Activated CD8-positive, alpha-beta memory T cell treated with anti-CD3 and anti-CD28 coated beads for 24 hours (primary cell): Measurements from ENCODE around the gene NMBR.
"Not testable (repeated sequence)": the region's sequence is repeated elsewhere in the genome, so short reads cannot be mapped to it uniquely, and the experiment has no call there.

ENCODE experiments used
- DNase-seq: peaks from one replicate; pipeline ENCODE4 v3.0.0-alpha.2; 2020

The NMBR gene

DNA sequence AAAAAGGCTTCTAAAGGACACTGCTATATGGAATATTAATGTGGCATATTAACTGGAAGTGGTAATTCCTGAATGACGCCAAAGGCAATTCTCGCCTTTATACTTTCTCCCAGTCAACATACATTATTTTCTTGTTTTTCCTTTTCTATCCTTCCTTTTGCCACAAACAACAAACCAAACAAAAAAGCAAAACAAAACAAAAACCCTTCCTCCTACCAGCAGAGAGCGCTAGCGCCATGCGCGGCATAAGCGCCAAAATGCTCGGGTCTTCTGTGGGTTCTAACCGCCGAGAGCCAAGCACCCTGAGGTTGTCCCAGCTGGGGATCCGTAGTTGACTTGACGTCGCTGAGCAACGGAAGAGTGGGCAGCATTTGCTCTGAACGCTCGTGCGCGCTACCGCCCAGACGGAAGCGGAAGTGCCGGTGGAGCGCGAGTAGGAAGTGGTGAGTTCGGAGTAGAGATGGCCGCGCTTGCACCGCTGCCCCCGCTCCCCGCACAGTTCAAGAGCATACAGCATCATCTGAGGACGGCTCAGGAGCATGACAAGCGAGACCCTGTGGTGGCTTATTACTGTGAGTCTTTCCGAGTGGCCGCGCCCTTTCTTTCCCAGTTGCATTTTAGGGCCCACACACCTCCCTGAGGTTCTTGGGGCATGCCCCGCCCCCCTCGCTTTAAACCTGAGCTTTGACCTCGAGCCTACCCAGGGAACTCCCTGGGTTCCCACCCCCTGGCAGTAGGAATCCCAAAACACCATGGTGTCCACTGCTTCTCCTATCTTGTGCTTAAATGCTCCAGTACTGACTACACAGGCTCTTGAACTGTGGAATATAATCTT, at the start of gene NMBR, which contains the start of gene VTA1:
TSS of gene NMBR (minus strand) at position 295 of the 835 bp plus-strand sequence. CDS start 58,464 bp downstream, outside the sequence.
TSS of gene VTA1 (plus strand) at position 436 of the 835 bp plus-strand sequence. CDS start at position 461, 25 bp downstream.
- DNase-seq: peak; percentile 93

DNA sequence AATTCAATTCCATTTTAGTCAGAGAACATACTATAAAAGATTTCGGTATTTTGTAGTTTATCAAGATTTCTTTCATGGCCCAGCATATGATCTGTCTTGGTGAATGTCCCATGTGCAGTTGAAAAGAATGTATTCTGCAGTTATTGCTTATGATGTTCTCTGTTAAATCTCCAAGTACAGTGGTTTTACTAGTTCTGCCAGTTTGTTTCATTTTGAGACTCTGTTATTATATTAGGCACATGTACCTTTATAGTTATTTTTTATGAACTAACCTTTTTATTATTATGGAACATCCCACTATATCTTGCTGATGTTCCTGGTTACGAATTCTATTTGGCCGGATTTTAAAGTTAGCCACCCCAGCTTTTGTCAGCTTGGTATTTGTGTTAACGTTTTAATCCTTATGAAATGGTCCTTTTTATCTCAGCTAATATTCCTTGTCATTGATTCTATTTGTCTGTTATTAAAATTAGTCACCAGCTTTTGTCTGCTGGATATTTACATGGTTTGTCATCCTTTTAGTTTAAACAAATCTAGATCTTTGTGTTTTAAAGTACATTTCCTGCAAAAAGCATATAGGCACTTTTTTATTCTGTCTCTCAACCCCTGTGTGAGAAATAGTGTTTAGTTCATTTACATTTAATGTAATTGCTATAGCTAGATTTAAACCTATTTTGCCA, 49.1 kb upstream of the NMBR start:
- DNase-seq: no peak

DNA sequence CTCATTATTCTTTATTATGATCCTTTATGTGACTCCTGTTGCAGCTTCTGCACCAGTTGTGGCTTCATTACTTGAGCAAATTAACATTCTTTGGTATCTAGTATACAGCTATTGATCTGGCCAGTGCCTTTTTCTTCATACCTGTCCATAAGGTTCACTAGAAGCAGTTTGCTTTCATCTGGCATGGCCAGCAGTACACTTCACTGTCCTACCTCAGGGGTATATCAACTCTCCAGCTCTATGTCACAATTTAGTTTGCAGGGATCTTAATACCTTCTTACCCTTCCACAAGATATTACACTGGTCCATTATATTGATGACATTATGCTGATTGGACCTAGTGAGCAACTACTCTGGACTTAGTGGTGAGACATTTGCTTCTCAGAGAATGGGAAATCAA, 46.7 kb upstream of the NMBR start:
- DNase-seq: no peak

DNA sequence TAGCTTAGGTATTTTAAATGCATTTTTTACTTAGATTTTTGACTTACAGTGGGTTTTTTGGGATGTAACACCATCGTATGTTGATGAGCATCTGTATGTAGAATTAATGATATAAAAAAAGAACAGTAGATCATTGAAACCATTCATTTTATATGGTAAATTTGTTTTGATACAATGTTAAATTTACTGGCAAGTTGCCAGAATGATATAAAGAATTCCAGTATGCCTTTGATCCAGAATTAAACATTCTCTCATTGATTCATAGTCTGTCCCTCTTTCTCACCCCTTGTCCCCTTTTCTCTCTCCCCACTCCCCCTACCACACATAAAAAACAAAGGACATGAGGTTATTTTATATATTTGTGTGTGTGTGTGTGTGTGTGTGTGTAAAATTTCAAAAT, 45.4 kb upstream of the NMBR start:
- no peak for DNase-seq

DNA sequence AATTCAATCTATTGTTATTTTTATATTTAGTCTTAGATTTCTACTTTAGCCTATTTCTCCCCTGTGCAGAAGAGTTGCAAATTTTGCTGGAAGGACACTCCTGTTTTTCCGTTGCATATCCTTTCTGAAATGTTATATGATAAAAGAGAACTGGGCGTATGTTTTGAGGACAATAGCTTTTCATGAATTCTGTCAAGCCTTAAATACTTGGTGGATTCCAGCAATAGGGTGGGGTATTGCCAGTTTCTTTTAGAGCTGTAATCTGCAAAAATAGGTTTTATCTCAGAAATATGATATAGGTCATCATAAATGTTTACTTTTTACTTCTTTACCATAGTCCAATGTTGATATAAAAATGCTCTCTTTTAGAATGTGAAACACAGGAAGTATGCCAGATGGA, 42.1 kb upstream of the NMBR start:
- DNase-seq: no peak

DNA sequence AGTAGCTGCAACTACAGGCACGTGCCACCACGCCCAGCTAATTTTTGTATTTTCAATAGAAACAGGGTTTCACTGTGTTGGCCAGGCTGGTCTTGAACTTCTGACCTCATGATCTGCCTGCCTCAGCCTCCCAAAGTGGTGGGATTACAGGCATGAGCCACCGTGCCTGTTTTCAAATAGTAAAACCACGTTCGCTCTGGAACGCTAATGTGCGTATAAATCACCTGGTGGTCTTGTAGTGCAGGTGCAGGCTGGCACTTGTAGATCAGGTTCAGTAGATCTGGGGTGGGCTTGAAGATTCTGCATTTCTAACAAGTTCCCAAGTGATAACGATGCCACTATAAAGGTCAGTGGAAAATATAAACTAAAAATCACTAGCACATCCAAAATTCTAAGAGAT, 41.4 kb upstream of the NMBR start:
- not testable (repeated sequence) for DNase-seq

DNA sequence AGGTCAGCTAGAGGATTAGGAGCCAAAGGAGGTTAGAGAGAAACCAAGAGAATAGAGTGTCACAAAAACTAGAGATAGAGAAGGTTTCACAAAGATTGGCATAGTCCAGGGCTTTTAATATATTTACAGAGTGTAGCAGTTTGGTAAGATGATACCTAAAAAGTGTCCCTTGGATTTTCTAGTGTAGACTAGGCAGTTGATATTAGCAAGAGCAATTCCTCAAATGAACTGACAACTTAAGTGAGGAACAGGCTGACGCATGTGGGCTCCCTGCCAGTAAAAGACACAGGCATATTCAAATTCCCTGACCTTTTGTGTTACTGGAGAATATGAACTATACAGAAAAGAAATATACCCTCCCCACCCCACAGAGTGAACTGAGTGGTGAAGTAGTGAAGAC, 40.3 kb upstream of the NMBR start:
- no peak for DNase-seq

DNA sequence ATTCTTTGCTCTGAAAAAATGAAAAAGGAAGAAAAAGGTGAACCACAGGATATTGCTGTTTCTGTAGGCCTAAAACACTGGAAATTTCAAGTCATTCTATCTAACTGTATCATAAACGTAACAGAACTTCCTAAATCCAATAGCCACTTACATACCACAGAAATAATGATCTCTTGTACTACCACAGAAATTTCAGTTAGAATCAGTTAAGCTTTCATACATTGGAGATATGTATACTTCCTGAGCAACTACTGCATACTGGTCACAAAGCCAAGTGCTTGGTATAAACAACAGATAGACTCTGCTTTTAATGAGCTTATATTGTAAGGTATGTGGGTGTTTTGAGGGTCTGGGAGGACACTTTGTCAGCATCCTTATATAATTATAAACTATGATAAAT, 38.7 kb upstream of the NMBR start:
- no peak for DNase-seq

DNA sequence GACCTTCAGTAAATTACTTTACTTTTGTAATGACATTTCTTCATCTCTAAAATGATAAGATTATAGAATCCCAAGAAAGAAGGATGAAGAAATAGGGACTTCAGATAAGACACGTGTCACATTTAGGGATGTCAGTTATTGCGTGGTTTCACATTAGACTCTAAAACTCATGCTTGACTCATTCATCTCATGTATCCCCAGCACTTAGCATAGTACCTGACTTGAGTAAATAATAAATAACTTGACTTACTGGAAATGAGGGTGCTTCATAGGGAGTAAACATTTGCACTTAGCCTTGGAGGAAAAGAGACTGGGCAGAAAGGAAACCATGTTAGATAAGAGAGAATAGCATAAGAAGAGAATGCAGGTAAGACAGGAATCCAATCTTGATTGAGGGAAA, 37.4 kb upstream of the NMBR start:
- DNase-seq: no peak

DNA sequence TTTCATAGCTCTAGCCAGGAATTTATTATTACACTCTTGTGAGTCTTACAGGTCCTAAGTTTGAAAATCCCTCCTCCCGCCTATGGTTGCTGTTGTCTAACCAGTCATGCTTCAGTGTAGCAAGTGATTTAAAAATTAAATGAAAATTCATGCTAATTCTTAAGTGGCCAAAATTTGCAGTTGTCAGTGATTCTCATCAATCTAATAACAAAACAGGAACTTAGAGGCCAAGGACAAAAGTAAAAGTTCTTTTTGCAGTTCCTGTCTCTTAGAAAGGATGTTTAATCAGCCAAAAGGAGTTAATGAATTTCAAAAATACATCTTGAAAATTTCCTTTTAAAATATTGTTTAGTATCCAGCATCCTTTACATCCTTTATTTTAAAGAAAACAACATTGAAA, 36.4 kb upstream of the NMBR start:
- DNase-seq: no peak

DNA sequence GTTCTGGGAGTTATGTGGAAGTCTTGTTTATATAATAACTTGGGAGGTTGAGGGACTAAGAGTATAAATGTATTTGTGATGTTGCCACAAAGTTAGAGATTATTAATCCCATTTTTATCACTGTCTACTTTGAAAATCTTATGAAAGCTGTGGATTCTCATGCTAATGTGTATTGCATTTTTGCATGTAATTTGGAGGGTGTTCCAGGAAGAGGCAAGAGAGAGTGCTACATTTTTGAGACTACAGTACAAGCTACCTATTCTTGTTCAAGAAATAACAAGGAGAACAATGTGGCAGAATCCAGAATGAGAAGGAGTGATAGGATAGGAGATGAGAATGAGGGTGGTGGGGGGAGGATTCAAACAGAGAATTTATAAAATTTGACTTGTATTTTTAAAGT, 35.1 kb upstream of the NMBR start:
- DNase-seq: no peak

DNA sequence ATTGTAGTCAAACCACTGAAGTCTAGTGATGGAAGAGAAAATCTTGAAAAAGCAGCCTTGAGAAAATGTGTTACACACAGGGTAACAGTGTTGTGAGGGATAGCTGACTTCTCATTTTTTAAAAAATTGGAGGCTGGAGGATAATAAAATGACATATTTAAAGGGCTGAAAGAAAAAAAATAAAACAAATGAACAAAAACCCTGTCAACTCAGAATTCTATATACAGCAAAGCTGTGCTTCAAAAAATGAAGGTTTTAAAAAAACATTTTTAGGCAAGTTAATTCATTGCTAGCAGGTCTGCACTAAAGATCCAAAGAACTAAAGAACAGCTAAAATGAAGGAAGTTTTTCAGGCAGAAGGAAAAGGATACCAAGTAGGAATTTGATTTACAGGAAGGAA, 31.2 kb upstream of the NMBR start:
- DNase-seq: no peak

DNA sequence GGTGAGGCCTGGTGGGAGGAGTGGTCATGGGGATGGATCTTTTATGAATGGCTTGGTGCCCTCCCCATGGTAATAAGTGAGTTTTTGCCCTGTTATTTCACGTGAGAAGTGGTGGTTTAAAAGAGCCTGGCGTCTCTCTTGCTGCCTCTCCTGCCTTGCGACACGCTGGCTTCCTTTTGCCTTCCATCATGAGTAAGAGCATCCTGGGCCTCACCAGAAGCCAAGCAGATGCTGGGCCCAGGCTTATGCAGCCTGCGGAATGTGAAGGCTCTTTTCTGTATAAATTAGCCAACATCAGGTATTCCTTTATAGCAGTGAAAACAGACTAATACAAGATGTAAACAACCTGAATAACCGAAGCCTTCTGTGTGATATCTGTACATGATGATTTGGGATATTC, 27.8 kb upstream of the NMBR start:
- DNase-seq: no peak

DNA sequence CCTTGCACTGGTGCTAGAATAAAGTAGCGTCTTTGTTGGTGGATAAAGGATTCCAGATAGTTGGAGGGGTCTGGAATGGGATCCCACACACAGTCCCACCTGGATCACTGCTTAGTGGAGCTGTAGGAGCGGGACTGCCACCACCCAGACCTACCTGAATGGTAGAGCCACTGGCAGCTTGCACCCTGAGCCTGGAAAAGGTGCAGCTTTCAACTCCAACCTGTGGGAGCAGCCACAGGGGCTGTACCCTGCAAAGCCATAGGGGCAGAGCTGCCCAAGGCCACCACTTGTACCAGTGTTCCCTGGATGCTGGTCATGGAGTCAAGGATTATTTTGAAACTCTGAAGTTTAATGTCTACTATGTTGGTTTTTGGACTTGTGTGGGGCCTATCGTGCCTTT, 27.1 kb upstream of the NMBR start:
- no peak for DNase-seq

DNA sequence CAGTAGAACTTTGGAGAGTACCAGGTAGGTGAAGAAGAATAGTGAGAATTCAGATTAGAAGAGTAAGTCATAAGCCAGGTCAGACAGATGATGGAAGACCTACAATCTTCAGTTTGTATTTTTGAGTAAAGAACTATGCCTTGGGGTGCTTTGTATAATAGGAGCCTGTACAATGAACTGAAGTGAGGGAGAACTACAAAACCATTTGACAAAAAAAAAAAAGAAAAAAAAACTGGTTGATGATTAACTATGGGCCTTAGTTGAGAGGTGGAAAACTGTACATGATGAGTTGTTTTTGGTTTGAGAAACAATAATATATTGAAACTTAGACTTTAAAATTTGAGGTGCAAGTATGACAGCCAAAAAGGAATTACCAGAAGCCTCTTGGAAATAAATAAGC, 25.8 kb upstream of the NMBR start:
- DNase-seq: no peak

DNA sequence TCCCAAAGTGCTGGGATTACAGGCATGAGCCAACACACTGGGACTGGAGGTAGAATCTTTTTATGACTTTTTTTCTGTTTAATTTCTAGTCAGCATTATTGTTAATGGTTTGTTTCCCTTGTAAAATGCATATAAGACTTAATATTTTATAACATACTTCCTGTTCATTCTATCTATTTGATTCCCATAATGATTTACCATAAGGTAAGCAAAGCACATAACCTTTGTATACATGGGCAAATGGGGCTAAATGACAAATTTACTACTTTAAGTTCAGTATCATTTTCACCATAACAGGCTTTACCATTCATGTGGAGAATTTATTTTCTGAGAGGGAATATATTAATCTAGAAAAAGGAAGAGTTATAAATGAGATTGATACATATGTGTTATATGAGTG, 24.4 kb upstream of the NMBR start:
- no peak for DNase-seq

DNA sequence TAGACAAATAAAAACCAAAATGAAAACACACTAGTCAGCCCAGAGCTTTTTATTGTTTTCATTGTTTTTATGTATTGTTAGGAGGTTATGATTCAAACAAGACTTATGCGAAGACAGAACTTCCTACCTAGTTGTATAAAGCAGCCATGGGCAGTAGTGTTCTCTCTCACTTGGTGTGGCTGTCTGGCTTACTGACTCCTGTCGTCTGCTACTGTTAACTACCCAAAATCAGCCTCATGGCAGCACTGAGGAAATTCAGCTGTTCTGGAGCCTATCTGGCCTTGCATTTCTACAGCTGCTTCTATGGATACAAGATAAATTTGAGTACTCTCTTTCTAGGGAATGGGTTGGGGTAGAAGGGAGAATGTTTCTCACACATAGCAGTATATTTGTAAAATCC, 20.6 kb upstream of the NMBR start:
- no peak for DNase-seq

DNA sequence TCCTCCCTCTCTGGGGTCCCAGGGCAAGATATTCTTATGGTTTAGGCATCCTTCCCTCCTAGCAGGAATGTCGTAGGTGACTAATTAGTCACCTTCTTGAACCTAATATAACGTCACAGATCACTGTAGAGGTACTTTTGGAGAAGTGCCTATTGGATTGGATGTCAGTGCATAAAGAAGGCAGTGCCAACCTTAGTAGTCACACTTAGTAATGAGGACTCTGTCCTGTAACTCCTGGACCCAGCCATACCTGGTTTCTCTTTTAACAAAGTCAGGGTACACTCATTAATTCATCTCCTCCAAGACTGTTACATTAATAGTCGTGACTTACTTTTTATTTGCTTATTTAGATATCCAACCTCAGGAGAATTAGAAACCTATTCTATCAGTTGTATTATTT, 20.1 kb upstream of the NMBR start:
- no peak for DNase-seq

DNA sequence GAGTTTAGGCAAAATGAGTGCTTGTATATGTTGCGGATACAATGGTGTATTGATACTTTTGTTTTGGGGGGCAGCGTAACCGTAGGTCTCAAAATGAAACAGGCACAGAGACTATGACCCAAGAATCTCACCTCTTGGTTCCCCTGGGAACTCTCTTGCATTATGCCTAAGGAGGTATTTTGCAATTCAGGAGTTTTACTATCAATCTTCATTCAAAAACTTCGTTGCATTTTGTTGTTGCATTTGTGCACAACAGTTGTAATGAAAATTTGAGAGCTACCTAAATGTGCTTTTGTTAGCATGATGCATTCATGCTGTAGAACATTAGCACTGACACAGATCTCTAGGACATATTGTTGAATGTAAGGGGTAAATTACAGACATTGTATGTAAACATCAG, 18.3 kb upstream of the NMBR start:
- no peak for DNase-seq

DNA sequence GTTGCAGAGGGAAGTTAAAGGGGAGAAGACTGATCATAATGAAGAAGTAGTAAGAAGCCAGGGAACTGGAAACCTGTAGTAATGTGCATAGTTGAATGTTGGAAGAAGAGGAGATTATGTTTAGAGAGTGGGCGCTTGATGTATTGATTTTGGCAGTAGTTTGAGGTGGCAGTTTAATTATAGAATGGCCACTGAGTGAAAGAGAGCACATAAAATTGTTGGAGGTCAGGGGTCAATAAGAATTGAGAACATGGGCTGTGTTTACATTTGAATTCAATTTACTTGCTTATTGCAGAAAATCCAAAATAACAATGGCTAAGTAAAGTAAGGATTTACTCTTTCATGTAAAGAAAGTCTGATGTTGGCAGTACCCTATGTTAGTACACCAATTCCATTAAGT, 15.9 kb upstream of the NMBR start:
- no peak for DNase-seq

DNA sequence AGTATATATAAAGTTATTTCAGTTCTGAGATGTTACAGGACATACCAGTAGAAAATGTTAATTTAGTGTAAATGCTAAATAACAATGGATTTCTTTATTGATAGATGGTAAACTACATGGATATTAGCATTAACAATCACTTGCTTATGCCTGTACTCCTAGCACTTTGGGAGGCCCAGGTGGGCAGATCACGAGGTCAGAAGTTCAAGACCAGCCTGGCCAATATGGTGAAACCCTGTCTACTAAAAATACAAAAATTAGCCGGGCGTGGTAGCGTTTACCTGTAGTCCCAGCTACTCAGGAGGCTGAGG, 9.8 kb upstream of the NMBR start:
- DNase-seq: not testable (repeated sequence)

DNA sequence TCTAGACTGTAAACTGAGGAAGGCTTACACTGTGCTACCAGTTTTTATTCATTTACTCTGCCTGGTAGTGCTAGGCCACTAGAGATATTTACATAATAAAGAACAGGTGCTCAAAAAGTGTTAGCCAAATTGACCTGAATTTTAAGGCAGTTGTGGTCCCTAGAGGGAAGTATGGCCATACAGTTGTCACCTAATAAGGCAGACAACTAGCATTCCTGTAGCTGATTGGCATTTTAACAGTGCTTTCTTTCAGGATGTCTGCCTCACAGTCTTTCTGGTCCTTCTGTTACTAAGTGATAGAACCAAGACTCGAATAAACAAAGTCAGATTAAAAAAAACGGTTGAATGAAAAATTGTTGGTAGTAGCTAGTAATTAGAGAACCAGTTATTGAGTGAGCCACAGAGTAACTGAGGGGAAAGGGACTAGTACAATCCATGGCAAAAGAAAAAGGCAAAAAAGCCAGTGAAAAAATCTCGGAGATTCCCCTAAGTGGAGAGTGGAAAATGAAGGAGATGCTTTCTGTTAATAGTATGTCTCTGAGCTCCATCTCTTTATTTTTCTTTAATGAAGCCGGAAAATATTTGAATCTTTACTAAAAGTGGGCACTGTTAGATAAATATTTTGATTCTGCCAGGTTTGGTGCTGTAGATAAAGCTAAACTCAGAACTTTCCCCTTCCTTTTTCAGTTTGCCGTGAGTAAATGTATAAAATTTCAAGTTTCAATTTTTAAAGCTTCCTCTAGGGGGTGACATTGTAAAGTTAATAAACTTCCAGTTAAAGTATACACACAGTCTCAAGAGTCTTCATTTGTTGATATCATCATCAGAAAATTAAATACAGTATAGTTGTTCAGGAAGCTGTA, 9.2 kb upstream of the NMBR start:
- DNase-seq: no peak

DNA sequence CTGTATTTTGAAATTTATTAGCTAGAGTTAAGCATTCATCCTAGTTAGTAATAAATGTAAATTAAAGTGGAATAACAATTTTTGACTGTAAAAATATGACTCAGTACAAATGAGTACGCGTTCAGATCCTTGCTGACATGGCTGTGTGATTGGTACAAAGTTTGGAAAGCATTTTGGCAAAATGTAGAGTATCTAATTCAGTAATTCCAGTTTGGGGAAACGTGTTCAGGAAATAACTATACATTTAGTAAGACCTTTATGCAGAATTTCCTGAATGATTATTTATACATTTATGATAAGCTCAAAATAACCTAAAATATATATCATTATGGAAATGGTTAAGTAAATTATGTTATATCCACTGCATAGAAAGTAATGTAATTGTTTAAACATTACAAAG, 8.2 kb upstream of the NMBR start:
- no peak for DNase-seq

DNA sequence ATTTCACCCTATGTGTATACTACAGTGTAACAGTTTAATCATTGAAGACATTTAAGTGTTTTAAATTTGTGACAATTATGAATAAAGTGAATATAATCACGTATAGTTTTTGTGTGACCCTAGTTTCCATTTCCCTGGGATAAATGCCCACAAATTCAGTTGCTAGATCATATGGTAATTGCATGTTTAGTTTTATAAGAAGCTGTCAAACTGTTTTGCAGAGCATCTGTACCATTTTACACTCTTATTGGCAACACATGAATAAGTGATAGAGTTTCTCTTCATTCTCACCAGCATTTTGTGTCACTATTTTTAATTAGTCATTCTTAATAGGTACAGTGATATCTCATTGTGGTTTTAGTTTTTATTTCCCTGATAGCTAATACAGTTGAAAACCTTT, 7.4 kb upstream of the NMBR start:
- DNase-seq: no peak
